ENCODE results near the gene SSH2.

The SSH2 gene

DNA sequence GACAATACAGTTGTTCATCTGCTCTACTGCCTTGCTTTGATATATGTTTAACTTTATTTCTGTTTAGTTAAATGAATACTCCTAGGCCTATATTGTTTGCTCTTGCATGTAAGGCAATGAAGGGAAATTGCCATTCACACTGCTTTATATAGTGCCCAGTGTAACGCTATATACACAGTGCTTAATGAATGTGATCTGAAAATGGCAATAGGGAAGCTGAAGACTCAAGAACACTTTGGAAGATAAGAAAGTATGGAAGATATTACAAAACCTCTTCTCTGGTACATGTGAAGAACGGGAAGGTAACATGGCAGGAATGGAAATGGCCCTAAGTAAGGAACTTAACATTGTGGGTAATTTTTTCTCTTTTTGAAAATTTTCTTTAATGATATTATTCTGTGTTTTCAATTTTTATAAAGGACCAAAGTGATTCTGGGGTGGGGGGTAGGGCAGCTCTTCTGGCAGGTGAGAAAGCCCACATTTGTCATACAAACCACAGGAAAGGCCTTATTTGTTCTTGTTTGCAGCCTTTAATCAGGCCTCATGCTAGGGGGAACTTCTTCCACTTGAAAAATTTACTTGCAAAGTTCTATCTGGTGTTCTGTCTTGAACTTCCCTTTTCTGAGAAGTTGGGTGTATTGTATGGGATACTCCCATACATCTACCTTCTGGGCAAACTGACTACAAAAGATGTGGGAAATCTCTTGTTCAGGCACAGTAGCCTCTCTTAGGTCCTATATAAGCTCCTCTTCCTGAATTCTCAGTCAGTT, 206.6 kb downstream of the SSH2 start:
- no peaks in the 10 kb centered on the region for H3K9me3 ChIP-seq (ENCODE audit: control insufficient read depth, low read length)
- TF ChIP-seq CTCF (IDR thresholded peaks at IDR 0.05): no peak
- peak overlapping the region; percentile 69 for H3K4me2 ChIP-seq (ENCODE audit: low read length)
- no peaks in the 10 kb centered on the region for H3K4me1 ChIP-seq
- H3K36me3 ChIP-seq (ENCODE audit: control insufficient read depth, insufficient read depth, low read length): no peaks in the 10 kb centered on the region
- H3K9ac ChIP-seq: no peak overlapping the region
- H2AFZ ChIP-seq: no peak overlapping the region
- no peaks in the 10 kb centered on the region for H3K27me3 ChIP-seq (ENCODE audit: control insufficient read depth, insufficient read depth, low read length)
- H3K27ac ChIP-seq: peak overlapping the region; percentile 1
- peaks cover 2% of the 10 kb centered on the region for H3K79me2 ChIP-seq
- no peak overlapping the region for H3K4me3 ChIP-seq (ENCODE audit: low read depth, low read length)

DNA sequence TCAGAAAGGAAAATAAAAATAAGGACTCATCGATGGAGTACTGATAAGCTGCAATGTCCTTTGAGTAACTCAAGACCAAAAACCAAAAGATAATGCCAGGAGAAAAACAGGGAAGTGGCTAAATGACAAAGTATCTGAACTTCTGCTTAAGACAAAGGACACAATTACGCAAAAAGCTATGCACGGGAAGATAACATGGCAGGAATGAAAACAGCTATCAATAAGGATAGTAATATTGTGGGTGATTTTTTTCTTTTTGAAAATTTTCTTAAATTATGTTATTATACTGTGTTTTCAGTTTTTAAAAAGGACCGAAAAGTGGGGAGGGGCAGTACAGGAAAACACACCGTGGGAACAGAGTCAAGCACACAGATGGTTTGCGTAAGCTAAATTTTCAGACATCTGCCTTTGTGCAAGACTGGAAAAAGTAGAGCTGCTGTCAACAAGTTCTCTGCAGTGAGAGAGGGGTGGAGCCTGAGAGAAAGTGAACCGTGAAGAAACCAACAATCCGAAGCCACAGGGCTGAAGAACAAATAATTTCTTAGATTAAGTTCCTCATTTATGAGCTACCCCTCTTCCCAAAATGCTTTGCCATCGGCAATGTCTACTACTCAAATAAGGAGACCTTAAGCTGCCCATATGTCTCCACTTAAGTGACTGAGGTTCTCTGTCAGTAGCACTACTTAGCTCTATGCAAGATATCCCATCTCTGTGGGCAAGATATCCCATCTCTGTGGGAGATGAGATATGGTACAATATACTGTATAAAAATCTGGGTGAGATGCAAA, 207.4 kb downstream of the SSH2 start:
- Histone ChIP-seq H3K27ac (peak overlapping the region; percentile 24), H3K9ac (no peak overlapping the region), H2AFZ (no peak overlapping the region), H3K36me3 (ENCODE audit: control insufficient read depth, insufficient read depth, low read length) (no peaks in the 10 kb centered on the region), H3K4me1 (no peaks in the 10 kb centered on the region), H3K79me2 (peaks cover 2% of the 10 kb centered on the region), H3K27me3 (ENCODE audit: control insufficient read depth, insufficient read depth, low read length) (no peaks in the 10 kb centered on the region), H3K4me2 (ENCODE audit: low read length) (peak overlapping the region; percentile 69), H3K4me3 (ENCODE audit: low read depth, low read length) (peak overlapping the region; percentile 39), H3K9me3 (ENCODE audit: control insufficient read depth, low read length) (no peaks in the 10 kb centered on the region)
- TF ChIP-seq CTCF (IDR thresholded peaks at IDR 0.05): no peak

DNA sequence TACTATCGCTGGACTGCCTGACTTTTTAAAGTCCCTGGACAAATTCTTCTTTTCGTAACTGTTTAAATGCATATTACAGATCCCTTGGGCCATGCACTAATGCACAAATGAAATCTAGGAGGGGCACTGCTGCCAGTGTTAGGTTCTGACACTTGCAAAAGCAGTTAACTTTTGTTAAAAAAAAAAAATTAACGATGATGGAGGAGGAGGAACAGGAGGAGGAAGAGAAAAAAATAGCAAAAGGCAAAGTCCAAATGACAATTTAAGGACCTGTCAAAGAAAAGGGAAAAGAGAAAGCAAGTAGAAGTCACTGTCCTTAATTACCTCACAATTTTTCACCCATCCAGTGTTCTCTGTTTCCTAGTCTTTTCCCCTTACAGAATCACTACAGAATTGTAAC, 209.5 kb downstream of the SSH2 start:
- Histone ChIP-seq H3K27ac (no peak overlapping the region), H3K9ac (no peak overlapping the region), H3K27me3 (ENCODE audit: control insufficient read depth, insufficient read depth, low read length) (no peaks in the 10 kb centered on the region), H3K9me3 (ENCODE audit: control insufficient read depth, low read length) (no peaks in the 10 kb centered on the region), H2AFZ (no peak overlapping the region), H3K36me3 (ENCODE audit: control insufficient read depth, insufficient read depth, low read length) (no peaks in the 10 kb centered on the region), H3K4me3 (ENCODE audit: low read depth, low read length) (no peak overlapping the region), H3K4me1 (no peaks in the 10 kb centered on the region), H3K79me2 (peaks cover 4% of the 10 kb centered on the region), H3K4me2 (ENCODE audit: low read length) (no peak overlapping the region)
- TF ChIP-seq CTCF (IDR thresholded peaks at IDR 0.05): no peak

DNA sequence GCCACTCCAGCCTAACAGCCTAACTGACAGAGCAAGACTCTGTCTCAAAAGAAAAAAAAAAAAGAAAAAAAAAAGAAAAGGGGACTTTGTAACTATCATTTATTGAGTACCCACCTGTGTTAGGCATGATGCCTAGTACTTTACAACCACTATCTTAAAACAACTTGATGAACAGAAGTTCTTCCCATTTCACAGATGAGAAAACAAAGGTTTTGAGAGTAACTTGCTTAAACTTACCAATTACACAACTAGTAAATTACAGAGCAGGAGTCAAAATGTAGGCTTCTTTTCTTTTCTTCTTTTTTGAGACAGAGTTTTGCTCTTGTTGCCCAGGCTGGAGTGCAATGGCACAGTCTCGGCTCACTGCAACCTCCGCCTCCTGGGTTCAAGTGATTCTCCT, 210.6 kb downstream of the SSH2 start:
- no peak for TF ChIP-seq CTCF (IDR thresholded peaks at IDR 0.05)
- no peaks in the 10 kb centered on the region for H3K4me1 ChIP-seq
- no peaks in the 10 kb centered on the region for H3K9me3 ChIP-seq (ENCODE audit: control insufficient read depth, low read length)
- no peaks in the 10 kb centered on the region for H3K27me3 ChIP-seq (ENCODE audit: control insufficient read depth, insufficient read depth, low read length)
- H3K4me3 ChIP-seq (ENCODE audit: low read depth, low read length): no peak overlapping the region
- H3K9ac ChIP-seq: no peak overlapping the region
- H3K79me2 ChIP-seq: peaks cover 4% of the 10 kb centered on the region
- no peak overlapping the region for H3K4me2 ChIP-seq (ENCODE audit: low read length)
- H2AFZ ChIP-seq: no peak overlapping the region
- no peaks in the 10 kb centered on the region for H3K36me3 ChIP-seq (ENCODE audit: control insufficient read depth, insufficient read depth, low read length)
- no peak overlapping the region for H3K27ac ChIP-seq

Data from parathyroid adenoma (tissue), 2 donors.